Testis (tissue), 2 donors: ENCODE results near the gene IL20RA.

Experiments used
- POLR2A ChIP-seq: fragments of 450-650 bp; IDR thresholded peaks from one replicate; pipeline ENCODE4 v1.6.1; 2017; ENCODE audit warnings: antibody characterized with exemption, mild to moderate bottlenecking, moderate library complexity
- TF ChIP-seq, protein P1 (sequence below), 3 experiments: fragments of 450-650 bp in 2 of 3; fragments of 200-600 bp in 1 of 3; sonication (generic) in 1 of 3; IDR thresholded peaks; one replicate each; pipeline ENCODE4 v1.5.1; 2016 to 2019; ENCODE audit warnings: antibody characterized with exemption in 3 of 3, mild to moderate bottlenecking in 2 of 3, moderate library complexity in 1 of 3

DNA sequence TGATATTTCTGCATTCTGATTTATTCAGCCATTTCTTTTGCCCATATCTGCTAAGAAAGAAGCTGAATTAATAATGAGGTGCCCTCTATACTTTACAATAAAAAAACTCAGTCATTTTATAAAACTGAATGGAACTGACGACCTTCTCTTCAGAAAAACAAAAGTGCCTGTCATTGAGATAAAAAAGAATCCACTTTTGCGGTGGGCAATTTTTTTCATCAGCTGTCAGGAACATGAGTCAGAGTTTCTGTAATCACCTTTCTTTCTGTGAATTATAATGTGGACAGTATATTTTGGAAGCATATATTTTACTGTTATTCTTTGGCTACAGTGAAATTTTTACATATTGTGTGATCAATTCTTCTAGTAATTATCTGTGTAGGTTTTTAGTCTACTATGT is 33.4 kb downstream of the IL20RA start:
- TF ChIP-seq, protein P1, sequence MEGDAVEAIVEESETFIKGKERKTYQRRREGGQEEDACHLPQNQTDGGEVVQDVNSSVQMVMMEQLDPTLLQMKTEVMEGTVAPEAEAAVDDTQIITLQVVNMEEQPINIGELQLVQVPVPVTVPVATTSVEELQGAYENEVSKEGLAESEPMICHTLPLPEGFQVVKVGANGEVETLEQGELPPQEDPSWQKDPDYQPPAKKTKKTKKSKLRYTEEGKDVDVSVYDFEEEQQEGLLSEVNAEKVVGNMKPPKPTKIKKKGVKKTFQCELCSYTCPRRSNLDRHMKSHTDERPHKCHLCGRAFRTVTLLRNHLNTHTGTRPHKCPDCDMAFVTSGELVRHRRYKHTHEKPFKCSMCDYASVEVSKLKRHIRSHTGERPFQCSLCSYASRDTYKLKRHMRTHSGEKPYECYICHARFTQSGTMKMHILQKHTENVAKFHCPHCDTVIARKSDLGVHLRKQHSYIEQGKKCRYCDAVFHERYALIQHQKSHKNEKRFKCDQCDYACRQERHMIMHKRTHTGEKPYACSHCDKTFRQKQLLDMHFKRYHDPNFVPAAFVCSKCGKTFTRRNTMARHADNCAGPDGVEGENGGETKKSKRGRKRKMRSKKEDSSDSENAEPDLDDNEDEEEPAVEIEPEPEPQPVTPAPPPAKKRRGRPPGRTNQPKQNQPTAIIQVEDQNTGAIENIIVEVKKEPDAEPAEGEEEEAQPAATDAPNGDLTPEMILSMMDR (IDR thresholded peaks at IDR 0.05): no peak
- TF ChIP-seq POLR2A: no peak
